Tibial nerve (tissue), 4 donors: ENCODE measurements around the gene NPEPL1. TPM values are rescaled to one million over a fixed set of nuclear protein-coding genes. Genes with fewer than 3 reads are reported as not detected.

Source experiments
- DNase-seq, 2 donors: peaks; one replicate each; pipeline ENCODE4 v3.0.0-alpha.2; 2019; ENCODE audit warnings: low spot score in 2 of 2
- H3K27ac ChIP-seq, 4 donors: fragments of 200-600 bp; sonication (generic) in 3 of 4; one replicate each; pipeline ENCODE4 v1.5.1; 2017 to 2019; ENCODE audit warnings: mild to moderate bottlenecking in 1 of 4
- H3K27me3 ChIP-seq, 2 donors: fragments of 200-600 bp; sonication (generic) in 1 of 2; one replicate each; pipeline versions ENCODE4 v1.5.1 to v1.6.0; 2017 to 2019
- H3K36me3 ChIP-seq, 3 donors: fragments of 200-600 bp; sonication (generic); one replicate each; pipeline ENCODE4 v1.5.1; 2018 to 2019
- H3K4me1 ChIP-seq, 4 donors: fragments of 200-600 bp; sonication (generic) in 3 of 4; one replicate each; pipeline ENCODE4 v1.5.1; 2017 to 2019
- H3K4me3 ChIP-seq, 4 donors: fragments of 200-600 bp; sonication (generic) in 3 of 4; one replicate each; pipeline ENCODE4 v1.5.1; 2017 to 2019; ENCODE audit warnings: mild to moderate bottlenecking in 1 of 4, moderate library complexity in 1 of 4
- H3K9me3 ChIP-seq, 4 donors: fragments of 200-600 bp; sonication (generic) in 3 of 4; one replicate each; pipeline ENCODE4 v1.5.1; 2017 to 2019
- CTCF ChIP-seq, 5 experiments: fragments of 200-600 bp in 3 of 5; fragments of 450-650 bp in 2 of 5; sonication (generic) in 3 of 5; IDR thresholded peaks; one replicate each; pipeline ENCODE4 v1.5.1; 2016 to 2019; ENCODE audit warnings: antibody characterized with exemption in 5 of 5, mild to moderate bottlenecking in 3 of 5, moderate library complexity in 2 of 5
- EP300 ChIP-seq, 2 donors: sonication (generic); formaldehyde crosslinking; IDR thresholded peaks; one replicate each; pipeline ENCODE4 v1.6.1; 2017; ENCODE audit warnings: antibody characterized with exemption in 2 of 2, mild to moderate bottlenecking in 1 of 2
- POLR2A ChIP-seq, 2 donors: fragments of 450-650 bp; IDR thresholded peaks; one replicate each; pipeline ENCODE4 v1.6.1; 2017; ENCODE audit warnings: antibody characterized with exemption in 2 of 2, mild to moderate bottlenecking in 2 of 2, moderate library complexity in 2 of 2
- WGBS, 2 donors: methylation state at CpG; one replicate each; pipeline ENCODE4 v1.1.5; 2018; 5-methylcytosine and 5-hydroxymethylcytosine counted together
- total RNA-seq, 4 donors: library from RNA; depleted of rRNA; stranded (reverse); fragments of >200 nt; gene quantifications; one replicate each; pipeline ENCODE4 v1.1.0, GENCODE V29; 2016

The NPEPL1 gene
- total RNA-seq, 4 donors from 2014 or later, result 57.6 to 123 (median 73.0) TPM

- Histone ChIP-seq H3K4me3 (no peak overlapping the region), H3K27ac (no peak overlapping the region), H3K4me1 (peaks cover 0 to 12% (median 4%) of the 10 kb centered on the region in 4 donors), H3K27me3 (no peaks in the 10 kb centered on the region), H3K36me3 (peaks cover 0 to 62% (median 0%) of the 10 kb centered on the region in 3 donors), H3K9me3 (no peaks in the 10 kb centered on the region)
- TF ChIP-seq POLR2A (IDR thresholded peaks at IDR 0.05) (no peak), EP300 (IDR thresholded peaks at IDR 0.05) (no peak), CTCF (IDR thresholded peaks at IDR 0.05) (no peak)
- DNase-seq, result no peak
- WGBS, 2 donors, result 90 to 93% methylated on average over 14 to 15 of the region's 16 CpGs
Measured at GRCh38 chr20:58714340-58714922, 21.8 kb downstream of the NPEPL1 start.

GRCh38 chr20:58714923-58715351 is 22.3 kb downstream of the NPEPL1 start:
- H3K4me3 ChIP-seq, result no peak overlapping the region
- 87 to 92% methylated on average over 12 to 14 of the region's 14 CpGs for WGBS, 2 donors
- TF ChIP-seq CTCF (IDR thresholded peaks at IDR 0.05), result no peak
- no peak for TF ChIP-seq POLR2A (IDR thresholded peaks at IDR 0.05)
- H3K9me3 ChIP-seq, result no peaks in the 10 kb centered on the region
- H3K27me3 ChIP-seq, result no peaks in the 10 kb centered on the region
- no peak for DNase-seq
- H3K36me3 ChIP-seq, result peaks cover 0 to 60% (median 0%) of the 10 kb centered on the region in 3 donors
- H3K27ac ChIP-seq, result no peak overlapping the region
- peaks cover 0 to 12% (median 4%) of the 10 kb centered on the region in 4 donors for H3K4me1 ChIP-seq

DNA sequence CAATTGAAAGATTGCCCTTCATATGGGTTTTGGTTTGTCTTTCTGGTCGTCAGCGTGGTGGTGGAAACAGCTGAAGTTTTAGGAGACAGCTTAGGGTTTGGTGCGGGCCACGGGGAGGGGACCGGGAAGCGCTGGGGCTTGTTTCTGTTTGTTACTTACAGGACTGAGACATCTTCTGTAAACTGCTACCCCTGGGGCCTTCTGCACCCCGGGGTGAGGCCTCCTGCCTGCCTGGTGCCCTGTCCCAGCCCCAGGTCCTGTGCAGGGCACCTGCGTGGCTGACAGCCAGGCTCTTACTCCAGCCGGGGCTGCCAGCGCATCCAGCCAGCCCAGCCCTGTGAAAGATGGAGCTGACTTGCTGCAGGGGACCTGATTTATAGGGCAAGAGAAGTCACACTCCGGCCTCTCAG is 22.8 kb downstream of the NPEPL1 start:
- DNase-seq, result no peak
- H3K4me3 ChIP-seq, result no peak overlapping the region
- TF ChIP-seq EP300 (IDR thresholded peaks at IDR 0.05) (no peak), POLR2A (IDR thresholded peaks at IDR 0.05) (no peak), CTCF (IDR thresholded peaks at IDR 0.05) (no peak)
- H3K27me3 ChIP-seq, result no peaks in the 10 kb centered on the region
- 82 to 85% methylated on average over 9 to 11 of the region's 11 CpGs for WGBS, 2 donors
- H3K36me3 ChIP-seq, result peaks cover 0 to 56% (median 0%) of the 10 kb centered on the region in 3 donors
- H3K27ac ChIP-seq, result no peak overlapping the region
- H3K4me1 ChIP-seq, result peaks cover 0 to 12% (median 4%) of the 10 kb centered on the region in 4 donors
- H3K9me3 ChIP-seq, result no peaks in the 10 kb centered on the region

GRCh38 chr20:58715801-58716475 is 23.3 kb downstream of the NPEPL1 start:
- Histone ChIP-seq H3K27me3 (no peaks in the 10 kb centered on the region), H3K9me3 (no peaks in the 10 kb centered on the region), H3K36me3 (peaks cover 0 to 52% (median 0%) of the 10 kb centered on the region in 3 donors), H3K4me1 (peaks cover 0 to 12% (median 4%) of the 10 kb centered on the region in 4 donors), H3K27ac (no peak overlapping the region), H3K4me3 (no peak overlapping the region)
- no peak for TF ChIP-seq POLR2A (IDR thresholded peaks at IDR 0.05)
- no peak for TF ChIP-seq CTCF (IDR thresholded peaks at IDR 0.05)
- no peak for TF ChIP-seq EP300 (IDR thresholded peaks at IDR 0.05)
- 73 to 91% methylated on average over 4 to 17 of the region's 18 CpGs for WGBS, 2 donors
- no peak for DNase-seq
